ENCODE data around the gene GDF7. TPM values are rescaled to one million over a fixed set of nuclear protein-coding genes. Genes with fewer than 3 reads are reported as not detected.

Gene GDF7
- total and polyA plus RNA-seq, 10 donors, result 0.83 to 3.8 (median 1.9) TPM

DNA sequence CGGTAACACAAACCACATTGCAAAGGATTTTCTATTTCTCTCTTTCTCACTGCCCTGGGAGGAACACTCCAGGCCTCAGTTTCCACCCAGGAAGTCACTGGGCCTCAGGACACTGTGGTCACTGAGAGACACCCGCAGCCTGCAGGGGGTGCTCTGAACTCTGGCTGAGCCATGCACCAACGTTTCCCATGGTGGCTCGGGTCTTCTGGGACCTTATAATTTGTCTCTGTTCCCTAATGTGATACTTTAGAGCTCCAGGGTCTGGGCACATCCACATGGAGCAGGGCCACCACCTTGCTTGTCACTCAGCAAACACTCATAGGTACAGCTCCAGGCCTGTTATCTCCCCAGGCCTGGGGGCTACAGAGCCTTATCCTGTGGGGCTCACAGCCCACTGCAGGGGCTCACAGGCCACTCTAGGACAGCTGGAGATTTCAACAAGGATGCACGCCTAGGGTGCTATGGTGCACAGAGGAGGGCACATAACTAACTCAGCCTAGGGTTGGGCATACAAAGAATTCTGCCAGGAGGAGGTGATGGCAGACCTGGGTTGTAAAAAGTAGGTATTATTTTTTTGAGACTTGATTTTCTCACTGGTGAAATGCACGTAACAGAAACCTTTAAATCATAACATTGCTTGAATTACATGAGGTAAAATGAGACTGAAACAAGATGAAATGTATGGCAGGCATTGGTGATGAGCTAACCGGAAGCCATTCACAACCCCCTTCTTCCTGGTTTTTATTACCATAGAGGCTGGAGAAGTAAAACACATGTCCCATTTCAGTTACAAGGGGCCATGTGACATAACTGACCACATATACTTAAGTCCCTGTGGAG lies 13.0 kb upstream of the GDF7 start:
- 77 to 86% (median 85%) methylated on average over 7 of the region's 7 CpGs for WGBS, 5 donors
- peaks cover 18 to 27% (median 23%) of the 10 kb centered on the region in 6 donors for H3K4me1 ChIP-seq
- peaks cover 0 to 5% (median 0%) of the 10 kb centered on the region in 7 donors for H3K27me3 ChIP-seq (replicated peaks in 1 of 7)
- H3K4me3 ChIP-seq, result no peak overlapping the region
- TF ChIP-seq POLR2AphosphoS5 (IDR thresholded peaks at IDR 0.05) (no peak), POLR2A (IDR thresholded peaks at IDR 0.05) (no peak)
- TF ChIP-seq, protein P1, sequence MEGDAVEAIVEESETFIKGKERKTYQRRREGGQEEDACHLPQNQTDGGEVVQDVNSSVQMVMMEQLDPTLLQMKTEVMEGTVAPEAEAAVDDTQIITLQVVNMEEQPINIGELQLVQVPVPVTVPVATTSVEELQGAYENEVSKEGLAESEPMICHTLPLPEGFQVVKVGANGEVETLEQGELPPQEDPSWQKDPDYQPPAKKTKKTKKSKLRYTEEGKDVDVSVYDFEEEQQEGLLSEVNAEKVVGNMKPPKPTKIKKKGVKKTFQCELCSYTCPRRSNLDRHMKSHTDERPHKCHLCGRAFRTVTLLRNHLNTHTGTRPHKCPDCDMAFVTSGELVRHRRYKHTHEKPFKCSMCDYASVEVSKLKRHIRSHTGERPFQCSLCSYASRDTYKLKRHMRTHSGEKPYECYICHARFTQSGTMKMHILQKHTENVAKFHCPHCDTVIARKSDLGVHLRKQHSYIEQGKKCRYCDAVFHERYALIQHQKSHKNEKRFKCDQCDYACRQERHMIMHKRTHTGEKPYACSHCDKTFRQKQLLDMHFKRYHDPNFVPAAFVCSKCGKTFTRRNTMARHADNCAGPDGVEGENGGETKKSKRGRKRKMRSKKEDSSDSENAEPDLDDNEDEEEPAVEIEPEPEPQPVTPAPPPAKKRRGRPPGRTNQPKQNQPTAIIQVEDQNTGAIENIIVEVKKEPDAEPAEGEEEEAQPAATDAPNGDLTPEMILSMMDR (IDR thresholded peaks at IDR 0.05 in 8 of 11, conservative IDR thresholded peaks at IDR 0.05 in 3 of 11), result no peak
- no peaks in the 10 kb centered on the region for H3K9me3 ChIP-seq
- no peaks in the 10 kb centered on the region for H3K36me3 ChIP-seq
- intact Hi-C loops (cut with DNase I; ENCODE audit: low total_unique reads), result no loop called here
- DNase-seq, result peak; percentile 63
- no peak overlapping the region for H3K27ac ChIP-seq

- H3K36me3 ChIP-seq, result no peaks in the 10 kb centered on the region
- no peak overlapping the region for H3K27ac ChIP-seq
- TF ChIP-seq POLR2A (IDR thresholded peaks at IDR 0.05), result no peak
- TF ChIP-seq, protein P1 (IDR thresholded peaks at IDR 0.05 in 8 of 11, conservative IDR thresholded peaks at IDR 0.05 in 3 of 11), result no peak
- DNase-seq, result peak; percentile 14
- intact Hi-C loops (cut with DNase I; ENCODE audit: low total_unique reads), result no loop called here
- peaks cover 14 to 21% (median 18%) of the 10 kb centered on the region in 6 donors for H3K4me1 ChIP-seq
- H3K27me3 ChIP-seq (replicated peaks in 1 of 7), result peaks cover 0 to 8% (median 0%) of the 10 kb centered on the region in 7 donors
- no peaks in the 10 kb centered on the region for H3K9me3 ChIP-seq
- H3K4me3 ChIP-seq, result no peak overlapping the region
- 69 to 86% (median 81%) methylated on average over 2 of the region's 2 CpGs for WGBS, 5 donors
These were observed 12.5 kb upstream of the GDF7 start for GRCh38 chr2:20654535-20654813.

- WGBS, 5 donors, result 89 to 95% (median 94%) methylated on average over 6 to 7 of the region's 7 CpGs
- no peak overlapping the region for H3K27ac ChIP-seq
- H3K4me1 ChIP-seq, result peaks cover 3 to 10% (median 4%) of the 10 kb centered on the region in 6 donors
- DNase-seq, result peak; percentile 68
- TF ChIP-seq POLR2A (IDR thresholded peaks at IDR 0.05) (no peak), POLR2AphosphoS5 (IDR thresholded peaks at IDR 0.05) (no peak)
- TF ChIP-seq, protein P1 (IDR thresholded peaks at IDR 0.05 in 8 of 11, conservative IDR thresholded peaks at IDR 0.05 in 3 of 11), result no peak
- no peaks in the 10 kb centered on the region for H3K36me3 ChIP-seq
- peaks cover 0 to 29% (median 6%) of the 10 kb centered on the region in 7 donors for H3K27me3 ChIP-seq (replicated peaks in 1 of 7)
- no peaks in the 10 kb centered on the region for H3K9me3 ChIP-seq
- H3K4me3 ChIP-seq, result no peak overlapping the region
- intact Hi-C loops (cut with DNase I; ENCODE audit: low total_unique reads), result no loop called here
These were observed 10.4 kb upstream of the GDF7 start for GRCh38 chr2:20656561-20656960.

- intact Hi-C loops (cut with DNase I; ENCODE audit: low total_unique reads), result no loop called here
- 62 to 78% (median 69%) methylated on average over 4 of the region's 4 CpGs for WGBS, 5 donors
- peaks cover 0 to 7% (median 2%) of the 10 kb centered on the region in 6 donors for H3K4me1 ChIP-seq
- H3K4me3 ChIP-seq, result no peak overlapping the region
- H3K27me3 ChIP-seq (replicated peaks in 1 of 7), result peaks cover 0 to 40% (median 18%) of the 10 kb centered on the region in 7 donors
- no peaks in the 10 kb centered on the region for H3K9me3 ChIP-seq
- TF ChIP-seq, protein P1 (IDR thresholded peaks at IDR 0.05 in 8 of 11, conservative IDR thresholded peaks at IDR 0.05 in 3 of 11), result no peak
- TF ChIP-seq POLR2A (IDR thresholded peaks at IDR 0.05) (no peak), POLR2AphosphoS5 (IDR thresholded peaks at IDR 0.05) (no peak)
- no peak overlapping the region for H3K27ac ChIP-seq
- peak; percentile 71 for DNase-seq
- no peaks in the 10 kb centered on the region for H3K36me3 ChIP-seq
These were observed 9.3 kb upstream of the GDF7 start for GRCh38 chr2:20657522-20658235.
